Lung (tissue), 12 donors: Measurements from ENCODE around the gene TTYH2. TPM values are rescaled to one million over a fixed set of nuclear protein-coding genes. Genes with fewer than 3 reads are reported as not detected.

Experiments
- ATAC-seq: fragments of 200-7000 bp; cut with Tn5 transposase; one replicate; pipeline ENCODE4 v1.9.1; 2020; ENCODE audit warnings: moderate number of reproducible peaks; ENCODE audit not compliant: insufficient read depth, low FRiP score
- DNase-seq, 3 donors: peaks; one replicate each; pipeline ENCODE4 v3.0.0-alpha.2; 2013 to 2017
- H3K27ac ChIP-seq, 2 donors: one replicate each; pipeline ENCODE4 v1.5.1; 2013; ENCODE audit warnings: mild to moderate bottlenecking in 2 of 2, moderate library complexity in 2 of 2, control low read depth in 1 of 2, inconsistent platforms in 1 of 2, low read depth in 1 of 2, low read length in 1 of 2
- H3K27me3 ChIP-seq, 3 donors: one replicate each; pipeline ENCODE4 v1.5.1; 2013; ENCODE audit warnings: low read length in 2 of 3; ENCODE audit not compliant: control insufficient read depth in 3 of 3, insufficient read depth in 3 of 3
- H3K36me3 ChIP-seq, 4 donors: one replicate each; pipeline ENCODE4 v1.5.1; 2013; ENCODE audit warnings: low read length in 4 of 4, mild to moderate bottlenecking in 1 of 4, moderate library complexity in 1 of 4; ENCODE audit not compliant: control insufficient read depth in 4 of 4, insufficient read depth in 4 of 4
- H3K4me1 ChIP-seq, 5 donors: one replicate each; pipeline ENCODE4 v1.5.1; 2013; ENCODE audit warnings: low read length in 5 of 5, mild to moderate bottlenecking in 2 of 5, moderate library complexity in 1 of 5; ENCODE audit not compliant: control insufficient read depth in 5 of 5, insufficient read depth in 5 of 5
- H3K4me3 ChIP-seq: one replicate; pipeline ENCODE4 v1.5.1; 2013; ENCODE audit warnings: mild to moderate bottlenecking, control low read depth, moderate library complexity
- H3K9ac ChIP-seq, 2 donors: one replicate each; pipeline ENCODE4 v1.5.1; 2013; ENCODE audit warnings: low read length in 2 of 2, control low read depth in 1 of 2; ENCODE audit not compliant: insufficient read depth in 1 of 2
- H3K9me3 ChIP-seq, 4 donors: one replicate each; pipeline ENCODE4 v1.5.1; 2013; ENCODE audit warnings: low read length in 3 of 4, mild to moderate bottlenecking in 1 of 4, moderate library complexity in 1 of 4; ENCODE audit not compliant: control insufficient read depth in 4 of 4, insufficient read depth in 3 of 4
- CTCF ChIP-seq: IDR thresholded peaks from 2 replicates; pipeline ENCODE4 v1.5.1; 2012; ENCODE audit warnings: mild to moderate bottlenecking; ENCODE audit errors: control extremely low read depth, extremely low read depth
- WGBS, 2 donors: extraction: QIAGEN DNeasy Blood & Tissue Kit; methylation state at CpG; one replicate each; pipeline ENCODE4 v1.1.7; 2013; 5-methylcytosine and 5-hydroxymethylcytosine counted together
- polyA plus RNA-seq, 2 donors: library from polyadenylated mRNA; stranded (reverse); fragments of 200-250 nt; gene quantifications; one replicate each; pipeline ENCODE4 v1.2.1, GENCODE V29; 2013
- total RNA-seq, 2 donors: library from RNA; depleted of rRNA in 1 of 2; stranded (reverse); fragments of >200 nt in 1 of 2; gene quantifications; one replicate each; pipeline ENCODE4 v1.2.1, GENCODE V29; 2014 to 2021
- donor health status: control.
- donor health status: control.
- donor health status: Bipolar disorder and iron deficiency.
- donor health status: healthy.
- donor health status: DM: yes; HTN: yes; CAD: no.

TTYH2 gene
- total and polyA plus RNA-seq, 4 donors: 2.3 to 10.6 (median 5.4) TPM

GRCh38 chr17:74210191-74211140, 2.9 kb upstream of the TTYH2 start:
- Histone ChIP-seq H3K9me3 (no peaks in the 10 kb centered on the region), H3K4me1 (peaks cover 4 to 35% (median 13%) of the 10 kb centered on the region in 5 donors), H3K27me3 (no peaks in the 10 kb centered on the region), H3K4me3 (no peak overlapping the region), H3K27ac (no peak overlapping the region), H3K9ac (peak overlapping the region in 1 of 2 donors; percentile 7), H3K36me3 (peaks cover 11 to 32% (median 22%) of the 10 kb centered on the region in 4 donors)
- WGBS, 2 donors: 57 to 64% methylated on average over 18 of the region's 18 CpGs
- peak; percentile 51 to 69 (median 68) for DNase-seq
- no peak for ATAC-seq
- TF ChIP-seq CTCF: peak; percentile 84

GRCh38 chr17:74211141-74211911, 2.0 kb upstream of the TTYH2 start:
- Histone ChIP-seq H3K9me3 (no peaks in the 10 kb centered on the region), H3K9ac (peak overlapping the region in 1 of 2 donors; percentile 61), H3K27ac (no peak overlapping the region), H3K4me3 (no peak overlapping the region), H3K4me1 (peaks cover 4 to 35% (median 9%) of the 10 kb centered on the region in 5 donors), H3K36me3 (peaks cover 11 to 26% (median 21%) of the 10 kb centered on the region in 4 donors), H3K27me3 (no peaks in the 10 kb centered on the region)
- WGBS, 2 donors: 82 to 86% methylated on average over 14 of the region's 14 CpGs
- DNase-seq (no peak), ATAC-seq (no peak)
- no peak for TF ChIP-seq CTCF

GRCh38 chr17:74211912-74212208, 1.5 kb upstream of the TTYH2 start:
- no peak overlapping the region for H3K27ac ChIP-seq

More at GRCh38 chr17:74211912-74212208, 1.5 kb upstream of the TTYH2 start:
- Histone ChIP-seq H3K27me3 (no peaks in the 10 kb centered on the region), H3K9ac (peak overlapping the region in 1 of 2 donors; percentile 61), H3K9me3 (no peaks in the 10 kb centered on the region), H3K4me1 (peaks cover 4 to 35% (median 9%) of the 10 kb centered on the region in 5 donors), H3K4me3 (no peak overlapping the region), H3K36me3 (peaks cover 11 to 26% (median 20%) of the 10 kb centered on the region in 4 donors)
- ATAC-seq: no peak
- DNase-seq: no peak
- TF ChIP-seq CTCF: no peak
- 61 to 65% methylated on average over 8 of the region's 8 CpGs for WGBS, 2 donors
